GM23248 (cell line): ENCODE data around the gene HOXC10.

ENCODE experiments used
- EZH2 ChIP-seq: fragments of 200-600 bp; sonication (generic); IDR thresholded peaks from 2 replicates; pipeline ENCODE4 v1.6.1; 2018; ENCODE audit warnings: antibody characterized with exemption, mild to moderate bottlenecking; ENCODE audit not compliant: insufficient read depth, poor library complexity, severe bottlenecking
- EZH2phosphoT487 ChIP-seq: fragments of 200-600 bp; sonication (generic); IDR thresholded peaks from 2 replicates; pipeline ENCODE4 v1.6.1; 2018; ENCODE audit warnings: antibody characterized with exemption, moderate library complexity, mild to moderate bottlenecking, low read depth; ENCODE audit not compliant: insufficient read depth

- peak; percentile 55 for TF ChIP-seq EZH2
- TF ChIP-seq EZH2phosphoT487, result no peak
Observed at GRCh38 chr12:53952335-53952694, 32.6 kb upstream of the HOXC10 start.
